HepG2 (cell line): Measurements from ENCODE around the gene RACGAP1. TPM values are rescaled to one million over a fixed set of nuclear protein-coding genes. Genes with fewer than 3 reads are reported as not detected.
A peak's percentile ranks its signal among the peaks of the same experiment; 100 is the strongest.

ENCODE experiments used
- AFF4 ChIP-seq: sonication (generic); formaldehyde crosslinking; IDR thresholded peaks from 2 replicates; pipeline ENCODE4 v1.4.0; 2020; ENCODE audit warnings: missing genetic modification reagents
- ATF7-NPFF ChIP-seq: sonication (generic); formaldehyde crosslinking; IDR thresholded peaks from 2 replicates; pipeline ENCODE4 v1.8.1; 2023; ENCODE audit warnings: mild to moderate bottlenecking, low read depth, missing genetic modification reagents, moderate library complexity
- CHCHD3 ChIP-seq: sonication (generic); formaldehyde crosslinking; IDR thresholded peaks from 2 replicates; pipeline ENCODE4 v1.8.0; 2022; ENCODE audit warnings: mild to moderate bottlenecking, missing genetic modification reagents, moderate library complexity
- FOXO1 ChIP-seq: sonication (generic); formaldehyde crosslinking; IDR thresholded peaks from 2 replicates; pipeline ENCODE4 v1.4.0; 2020; ENCODE audit warnings: missing genetic modification reagents
- HOXD1 ChIP-seq: sonication (generic); formaldehyde crosslinking; IDR thresholded peaks from 2 replicates; pipeline ENCODE4 v1.5.0; 2020; ENCODE audit warnings: missing genetic modification reagents
- KIAA2018 ChIP-seq: sonication (generic); formaldehyde crosslinking; IDR thresholded peaks from 2 replicates; pipeline ENCODE4 v1.5.0; 2020; ENCODE audit warnings: mild to moderate bottlenecking, missing genetic modification reagents, borderline replicate concordance
- RAD21 ChIP-seq: fragments of 450-650 bp; formaldehyde crosslinking; IDR thresholded peaks from 2 replicates; pipeline ENCODE4 v1.5.0; 2020; ENCODE audit warnings: mild to moderate bottlenecking
- SOX5 ChIP-seq: IDR thresholded peaks from 2 replicates; pipeline ENCODE4 v1.6.1; 2016; ENCODE audit warnings: borderline replicate concordance
- STAT6 ChIP-seq: sonication (generic); formaldehyde crosslinking; IDR thresholded peaks from 2 replicates; pipeline ENCODE4 v1.4.0; 2020; ENCODE audit warnings: missing genetic modification reagents, mild to moderate bottlenecking, borderline replicate concordance
- polyA plus RNA-seq, 8 experiments: library from polyadenylated mRNA; depleted of rRNA in 3 of 8; stranded (reverse) in 7 of 8; unstranded in 1 of 8; fragments of >200 nt; fragmentation: Illumina TruSeq in 4 of 8; extraction: Trizol in 4 of 8; gene quantifications; 2 replicates each; pipeline versions ENCODE4 v1.2.1 to v1.2.3, GENCODE V29; 2011 to 2016; ENCODE audit warnings: low read depth in 4 of 8, missing spikeins in 1 of 8, mixed read lengths in 1 of 8; ENCODE audit not compliant: insufficient read depth in 1 of 8
- total RNA-seq, 5 experiments: library from RNA; depleted of rRNA; stranded (reverse); fragments of >200 nt; fragmentation: Illumina TruSeq; extraction: Trizol; gene quantifications; 2 replicates each; pipeline ENCODE4 v1.2.3, GENCODE V29; 2016; ENCODE audit warnings: low read depth in 1 of 5

The RACGAP1 gene
- total and polyA plus RNA-seq, 2 of the 13 experiments (the other 11 are each of a cell fraction or from before 2014, with no cell fraction given), result 16.7 to 57.9 TPM

- TF ChIP-seq STAT6, result no peak
- TF ChIP-seq CHCHD3 (CRISPR knock-in tag), result 0 out of 2 replicates have a peak, but pooled peaks have one; percentile 13
- no peak for TF ChIP-seq HOXD1
- TF ChIP-seq SOX5 (CRISPR knock-in tag), result no peak
- TF ChIP-seq FOXO1 (CRISPR knock-in tag), result no peak
- no peak for TF ChIP-seq RAD21
- peak; percentile 38; the same call in 1 of the 2 replicates for TF ChIP-seq ATF7-NPFF (CRISPR knock-in tag)
- no peak for TF ChIP-seq KIAA2018 (CRISPR knock-in tag)
- no peak for TF ChIP-seq AFF4 (CRISPR knock-in tag)
Observed at GRCh38 chr12:49973361-49973830, 51.9 kb downstream of the RACGAP1 start (continued).
